ENCODE results near the gene FRS3.

DNA sequence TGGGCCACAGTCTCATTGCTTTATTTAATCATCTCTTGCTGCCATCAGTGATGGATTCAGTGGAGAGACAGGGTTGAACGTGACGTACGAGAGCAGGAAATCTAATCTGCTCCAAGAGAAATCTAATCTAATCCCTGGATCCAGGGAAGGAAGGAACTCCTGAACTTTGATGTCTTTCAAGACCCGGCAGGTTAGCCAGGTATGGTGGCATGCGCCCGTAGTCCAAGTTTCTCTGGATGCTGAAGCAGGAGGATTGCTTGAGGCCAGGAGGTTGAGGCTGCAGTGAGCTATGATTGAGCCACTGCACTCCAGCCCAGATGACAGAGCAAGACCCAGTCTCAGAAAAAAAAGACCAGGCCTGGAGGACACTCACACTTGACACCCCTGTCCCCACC lies 21.1 kb downstream of the FRS3 start:
- TF ChIP-seq, protein P1, sequence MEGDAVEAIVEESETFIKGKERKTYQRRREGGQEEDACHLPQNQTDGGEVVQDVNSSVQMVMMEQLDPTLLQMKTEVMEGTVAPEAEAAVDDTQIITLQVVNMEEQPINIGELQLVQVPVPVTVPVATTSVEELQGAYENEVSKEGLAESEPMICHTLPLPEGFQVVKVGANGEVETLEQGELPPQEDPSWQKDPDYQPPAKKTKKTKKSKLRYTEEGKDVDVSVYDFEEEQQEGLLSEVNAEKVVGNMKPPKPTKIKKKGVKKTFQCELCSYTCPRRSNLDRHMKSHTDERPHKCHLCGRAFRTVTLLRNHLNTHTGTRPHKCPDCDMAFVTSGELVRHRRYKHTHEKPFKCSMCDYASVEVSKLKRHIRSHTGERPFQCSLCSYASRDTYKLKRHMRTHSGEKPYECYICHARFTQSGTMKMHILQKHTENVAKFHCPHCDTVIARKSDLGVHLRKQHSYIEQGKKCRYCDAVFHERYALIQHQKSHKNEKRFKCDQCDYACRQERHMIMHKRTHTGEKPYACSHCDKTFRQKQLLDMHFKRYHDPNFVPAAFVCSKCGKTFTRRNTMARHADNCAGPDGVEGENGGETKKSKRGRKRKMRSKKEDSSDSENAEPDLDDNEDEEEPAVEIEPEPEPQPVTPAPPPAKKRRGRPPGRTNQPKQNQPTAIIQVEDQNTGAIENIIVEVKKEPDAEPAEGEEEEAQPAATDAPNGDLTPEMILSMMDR (IDR thresholded peaks at IDR 0.05; ENCODE audit: insufficient read depth, low read depth, low read length), result no peak
- TF ChIP-seq EZH2 (IDR thresholded peaks at IDR 0.05; ENCODE audit: insufficient read depth, low read length), result no peak
